KOPT-K1 (cell line): Measurements from ENCODE around the gene ANKRD28.
"Not testable (repeated sequence)": the region's sequence is repeated elsewhere in the genome, so short reads cannot be mapped to it uniquely, and the experiment has no call there.

Experiments
- H3K27ac ChIP-seq: fragments of 200-600 bp; sonication (generic); 2 replicates; pipeline ENCODE4 v1.5.1; 2016; ENCODE audit warnings: antibody characterized with exemption, mild to moderate bottlenecking, low read depth, low read length; ENCODE audit not compliant: poor library complexity, severe bottlenecking
- H3K36me3 ChIP-seq: fragments of 200-600 bp; sonication (generic); 2 replicates; pipeline ENCODE4 v1.5.1; 2017; ENCODE audit warnings: antibody characterized with exemption, mild to moderate bottlenecking, low read length, moderate library complexity; ENCODE audit not compliant: insufficient read depth
- H3K9me3 ChIP-seq: fragments of 200-600 bp; sonication (generic); 2 replicates; pipeline ENCODE4 v1.5.1; 2017; ENCODE audit warnings: antibody characterized with exemption, low read length, mild to moderate bottlenecking; ENCODE audit not compliant: insufficient read depth, poor library complexity, severe bottlenecking

Gene ANKRD28

GRCh38 chr3:15797642-15798303, at the start of gene ANKRD28:
Gene ANKRD28 (minus strand): TSS chr3:15797979. CDS start chr3:15796521, 1,458 bp downstream.
- H3K9me3 ChIP-seq = no peaks in the 10 kb centered on the region
- H3K27ac ChIP-seq = peak within 1 kb of the TSS; percentile 100
- H3K36me3 ChIP-seq = peaks cover 11% of the 10 kb centered on the region; the same call in 1 of the 2 replicates

GRCh38 chr3:15847239-15847638, 49.5 kb upstream of the ANKRD28 start:
- peaks cover 19% of the 10 kb centered on the region for H3K36me3 ChIP-seq
- peaks cover 29% of the 10 kb centered on the region for H3K9me3 ChIP-seq
- no peak overlapping the region for H3K27ac ChIP-seq

GRCh38 chr3:15846606-15847005, 48.8 kb upstream of the ANKRD28 start:
- H3K27ac ChIP-seq = no peak overlapping the region
- H3K9me3 ChIP-seq = peaks cover 29% of the 10 kb centered on the region
- peaks cover 15% of the 10 kb centered on the region for H3K36me3 ChIP-seq

- Histone ChIP-seq H3K27ac (no peak overlapping the region), H3K9me3 (peaks cover 29% of the 10 kb centered on the region), H3K36me3 (peaks cover 4% of the 10 kb centered on the region; the same call in 1 of the 2 replicates)
Observed at GRCh38 chr3:15845475-15845874, 47.7 kb upstream of the ANKRD28 start.

GRCh38 chr3:15844889-15845288, 47.1 kb upstream of the ANKRD28 start:
- Histone ChIP-seq H3K9me3 (peaks cover 31% of the 10 kb centered on the region), H3K36me3 (no peaks in the 10 kb centered on the region; the same call in 1 of the 2 replicates), H3K27ac (no peak overlapping the region)

GRCh38 chr3:15841091-15841973, 43.6 kb upstream of the ANKRD28 start:
- not testable (repeated sequence) for H3K27ac ChIP-seq, H3K36me3 ChIP-seq
- H3K9me3 ChIP-seq = peaks cover 53% of the 10 kb centered on the region

- no peak overlapping the region for H3K27ac ChIP-seq
- H3K9me3 ChIP-seq = peaks cover 53% of the 10 kb centered on the region
- no peaks in the 10 kb centered on the region for H3K36me3 ChIP-seq
Observed at GRCh38 chr3:15839568-15839967, 41.8 kb upstream of the ANKRD28 start.

- Histone ChIP-seq H3K36me3 (no peaks in the 10 kb centered on the region), H3K27ac (no peak overlapping the region), H3K9me3 (peaks cover 1% of the 10 kb centered on the region)
Observed at GRCh38 chr3:15831927-15832326, 34.1 kb upstream of the ANKRD28 start.

GRCh38 chr3:15825016-15825415, 27.2 kb upstream of the ANKRD28 start:
- Histone ChIP-seq H3K27ac (no peak overlapping the region), H3K9me3 (no peaks in the 10 kb centered on the region), H3K36me3 (no peaks in the 10 kb centered on the region)

GRCh38 chr3:15823092-15823491, 25.3 kb upstream of the ANKRD28 start:
- H3K36me3 ChIP-seq = no peaks in the 10 kb centered on the region
- no peaks in the 10 kb centered on the region for H3K9me3 ChIP-seq
- no peak overlapping the region for H3K27ac ChIP-seq

GRCh38 chr3:15822281-15822680, 24.5 kb upstream of the ANKRD28 start:
- no peaks in the 10 kb centered on the region for H3K9me3 ChIP-seq

GRCh38 chr3:15820911-15821310, 23.1 kb upstream of the ANKRD28 start:
- H3K36me3 ChIP-seq = no peaks in the 10 kb centered on the region
- H3K27ac ChIP-seq = no peak overlapping the region
- H3K9me3 ChIP-seq = no peaks in the 10 kb centered on the region

More at GRCh38 chr3:15822281-15822680, 24.5 kb upstream of the ANKRD28 start:
- Histone ChIP-seq H3K27ac (no peak overlapping the region), H3K36me3 (no peaks in the 10 kb centered on the region)

- H3K36me3 ChIP-seq = no peaks in the 10 kb centered on the region
- H3K27ac ChIP-seq = no peak overlapping the region
- no peaks in the 10 kb centered on the region for H3K9me3 ChIP-seq
Observed at GRCh38 chr3:15819576-15819975, 21.8 kb upstream of the ANKRD28 start.

- no peaks in the 10 kb centered on the region for H3K36me3 ChIP-seq
- no peak overlapping the region for H3K27ac ChIP-seq
- H3K9me3 ChIP-seq = no peaks in the 10 kb centered on the region
Observed at GRCh38 chr3:15819043-15819442, 21.3 kb upstream of the ANKRD28 start.

- no peaks in the 10 kb centered on the region for H3K36me3 ChIP-seq
- no peak overlapping the region for H3K27ac ChIP-seq
- no peaks in the 10 kb centered on the region for H3K9me3 ChIP-seq
Observed at GRCh38 chr3:15815696-15816095, 17.9 kb upstream of the ANKRD28 start.
